Activated CD8-positive, alpha-beta memory T cell treated with anti-CD3 and anti-CD28 coated beads, Interleukin-2, amount 50 U/mL, for 1 hour (primary cell): ENCODE data around the gene ADGRV1.
"Not testable (repeated sequence)": the region's sequence is repeated elsewhere in the genome, so short reads cannot be mapped to it uniquely, and the experiment has no call there.

Experiments
- DNase-seq: peaks from one replicate; pipeline ENCODE4 v3.0.0-alpha.2; 2020; ENCODE audit errors: extremely low read depth

Gene ADGRV1

GRCh38 chr5:90645024-90645610 lies 86.5 kb downstream of the ADGRV1 start:
- no peak for DNase-seq

- no peak for DNase-seq
Measured at GRCh38 chr5:90650767-90651166, 92.2 kb downstream of the ADGRV1 start.

GRCh38 chr5:90654215-90654614 lies 95.6 kb downstream of the ADGRV1 start:
- no peak for DNase-seq

- DNase-seq = no peak
Measured at GRCh38 chr5:90655423-90655822, 96.8 kb downstream of the ADGRV1 start.

- no peak for DNase-seq
Measured at GRCh38 chr5:90657030-90657429, 98.4 kb downstream of the ADGRV1 start.

GRCh38 chr5:90657788-90658187 lies 99.2 kb downstream of the ADGRV1 start:
- DNase-seq = no peak

GRCh38 chr5:90658620-90659019 lies 100.0 kb downstream of the ADGRV1 start:
- DNase-seq = no peak

GRCh38 chr5:90668079-90668565 lies 109.5 kb downstream of the ADGRV1 start:
- not testable (repeated sequence) for DNase-seq

GRCh38 chr5:90675222-90675621 lies 116.6 kb downstream of the ADGRV1 start:
- no peak for DNase-seq

GRCh38 chr5:90680921-90681563 lies 122.4 kb downstream of the ADGRV1 start:
- DNase-seq = no peak

- no peak for DNase-seq
Measured at GRCh38 chr5:90682278-90682677, 123.7 kb downstream of the ADGRV1 start.

GRCh38 chr5:90685425-90686022 lies 126.9 kb downstream of the ADGRV1 start:
- DNase-seq = no peak

GRCh38 chr5:90686363-90686762 lies 127.8 kb downstream of the ADGRV1 start:
- not testable (repeated sequence) for DNase-seq

- not testable (repeated sequence) for DNase-seq
Measured at GRCh38 chr5:90687458-90687857, 128.9 kb downstream of the ADGRV1 start.

GRCh38 chr5:90689064-90689463 lies 130.5 kb downstream of the ADGRV1 start:
- no peak for DNase-seq

- no peak for DNase-seq
Measured at GRCh38 chr5:90690307-90690706, 131.7 kb downstream of the ADGRV1 start.

GRCh38 chr5:90691533-90691932 lies 132.9 kb downstream of the ADGRV1 start:
- DNase-seq = no peak

GRCh38 chr5:90696153-90696552 lies 137.6 kb downstream of the ADGRV1 start:
- no peak for DNase-seq

GRCh38 chr5:90700299-90700698 lies 141.7 kb downstream of the ADGRV1 start:
- no peak for DNase-seq

GRCh38 chr5:90703932-90704331 lies 145.3 kb downstream of the ADGRV1 start:
- no peak for DNase-seq

GRCh38 chr5:90707698-90708097 lies 149.1 kb downstream of the ADGRV1 start:
- no peak for DNase-seq

GRCh38 chr5:90709323-90710155 lies 150.9 kb downstream of the ADGRV1 start:
- DNase-seq = no peak
